OCI-LY1 (cell line): ENCODE data around the gene IDUA.
A peak's percentile ranks its signal among the peaks of the same experiment; 100 is the strongest.

Source experiments
- H2AFZ ChIP-seq: fragments of 200-600 bp; sonication (generic), shearing (Covaris generic); 2 replicates; pipeline ENCODE4 v1.6.0; 2014; ENCODE audit warnings: antibody characterized with exemption, mild to moderate bottlenecking, low read length
- H3F3A ChIP-seq: fragments of 200-600 bp; sonication (generic), shearing (Covaris generic); 2 replicates; pipeline ENCODE4 v1.6.0; 2014; ENCODE audit warnings: mild to moderate bottlenecking, antibody characterized with exemption, low read length, moderate library complexity; ENCODE audit not compliant: insufficient read depth
- H3K27ac ChIP-seq: fragments of 200-600 bp; sonication (generic); 2 replicates; pipeline ENCODE4 v1.5.1; 2014; ENCODE audit warnings: low read length, mixed run types, mild to moderate bottlenecking, low read depth; ENCODE audit not compliant: poor library complexity, severe bottlenecking
- H3K27me3 ChIP-seq: fragments of 200-600 bp; sonication (generic); 2 replicates; pipeline ENCODE4 v1.6.0; 2014; ENCODE audit warnings: antibody characterized with exemption, mild to moderate bottlenecking, low read length, moderate library complexity; ENCODE audit not compliant: insufficient read depth
- H3K36me3 ChIP-seq: fragments of 200-600 bp; sonication (generic); 2 replicates; pipeline ENCODE4 v1.6.1; 2014; ENCODE audit warnings: mild to moderate bottlenecking, antibody characterized with exemption, low read length, moderate library complexity, mixed read lengths; ENCODE audit not compliant: insufficient read depth
- H3K4me1 ChIP-seq: fragments of 200-600 bp; sonication (generic); 2 replicates; pipeline ENCODE4 v1.5.1; 2014; ENCODE audit warnings: mild to moderate bottlenecking, low read length, moderate library complexity; ENCODE audit not compliant: insufficient read depth, severe bottlenecking
- H3K4me2 ChIP-seq: fragments of 200-600 bp; sonication (generic), shearing (Covaris generic); 2 replicates; pipeline ENCODE4 v1.6.1; 2014; ENCODE audit warnings: low read length
- H3K4me3 ChIP-seq: fragments of 200-600 bp; sonication (generic); 2 replicates; pipeline ENCODE4 v1.5.1; 2014; ENCODE audit warnings: low read length, low read depth, mild to moderate bottlenecking, mixed read lengths; ENCODE audit not compliant: poor library complexity, severe bottlenecking
- H3K79me2 ChIP-seq: fragments of 200-600 bp; shearing (Covaris generic); 2 replicates; pipeline ENCODE4 v1.6.1; 2016; ENCODE audit warnings: mixed run types, low read length, mixed read lengths; ENCODE audit not compliant: insufficient read depth
- H3K9ac ChIP-seq: fragments of 200-600 bp; sonication (generic), shearing (Covaris generic); 2 replicates; pipeline ENCODE4 v1.6.1; 2014; ENCODE audit warnings: mild to moderate bottlenecking, low read length, mixed read lengths
- H3K9me2 ChIP-seq: fragments of 200-600 bp; sonication (generic), shearing (Covaris generic); 2 replicates; pipeline ENCODE4 v1.6.1; 2014; ENCODE audit warnings: low read depth, mild to moderate bottlenecking, low read length, mixed read lengths
- H3K9me3 ChIP-seq: fragments of 200-600 bp; shearing (Covaris generic); 2 replicates; pipeline ENCODE4 v1.6.1; 2014; ENCODE audit warnings: low read length, mixed read lengths
- H4K20me1 ChIP-seq: fragments of 200-600 bp; sonication (generic), shearing (Covaris generic); 2 replicates; pipeline ENCODE4 v1.6.0; 2016; ENCODE audit warnings: mild to moderate bottlenecking, low read length; ENCODE audit not compliant: insufficient read depth
- EZH2 ChIP-seq: fragments of 200-600 bp; sonication (generic), shearing (Covaris generic); IDR thresholded peaks from 2 replicates; pipeline ENCODE4 v1.8.0; 2017; ENCODE audit warnings: borderline replicate concordance, mixed run types, mild to moderate bottlenecking, antibody characterized with exemption, low read length, moderate library complexity, mixed read lengths
- TF ChIP-seq, protein P1 (sequence below): fragments of 200-600 bp; sonication (generic), shearing (Covaris generic); IDR thresholded peaks from 2 replicates; pipeline ENCODE4 v1.5.1; 2017; ENCODE audit warnings: mild to moderate bottlenecking, antibody characterized with exemption, low read length, moderate library complexity, mixed read lengths

Gene IDUA

DNA sequence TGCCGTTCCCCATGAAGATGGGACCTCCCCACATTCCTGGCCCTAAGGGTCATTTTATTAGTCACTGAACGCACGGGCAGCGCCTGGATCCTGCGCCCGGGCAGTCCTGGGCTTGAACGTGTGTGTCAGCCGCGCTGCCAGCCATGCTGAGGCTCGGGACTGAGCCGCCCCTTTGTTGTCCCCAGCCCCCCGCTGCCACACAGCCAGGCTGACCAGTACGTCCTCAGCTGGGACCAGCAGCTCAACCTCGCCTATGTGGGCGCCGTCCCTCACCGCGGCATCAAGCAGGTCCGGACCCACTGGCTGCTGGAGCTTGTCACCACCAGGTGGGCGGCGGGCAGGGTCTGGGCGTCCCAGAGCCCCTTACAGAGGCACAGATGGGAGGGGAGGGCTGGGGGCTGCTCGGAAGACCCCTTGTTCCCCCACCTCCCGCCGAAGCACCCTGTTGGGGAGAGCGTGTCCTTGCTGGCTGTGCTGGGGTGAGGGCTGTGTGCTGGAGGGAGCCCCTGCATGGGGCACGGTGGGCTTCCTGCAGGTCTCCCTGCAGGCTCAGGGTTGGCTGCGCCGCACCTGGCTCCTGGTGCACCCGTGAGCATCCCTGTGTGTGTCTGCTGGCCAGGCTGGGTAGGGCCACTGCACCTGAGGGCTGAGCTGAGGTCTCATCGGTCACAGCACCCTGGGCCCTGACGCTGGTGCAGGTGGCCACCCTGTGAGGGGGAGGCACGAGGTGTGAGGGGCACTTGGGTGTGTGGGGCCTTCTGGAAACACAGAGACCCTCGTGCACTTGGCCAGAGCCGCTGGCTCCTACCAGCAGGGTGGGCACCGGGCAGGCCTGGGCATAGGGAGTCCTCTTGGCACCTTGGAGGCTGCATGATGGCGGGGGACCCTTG, 1.0 kb downstream of the IDUA start:
- TF ChIP-seq EZH2, result no peak
- TF ChIP-seq, protein P1, sequence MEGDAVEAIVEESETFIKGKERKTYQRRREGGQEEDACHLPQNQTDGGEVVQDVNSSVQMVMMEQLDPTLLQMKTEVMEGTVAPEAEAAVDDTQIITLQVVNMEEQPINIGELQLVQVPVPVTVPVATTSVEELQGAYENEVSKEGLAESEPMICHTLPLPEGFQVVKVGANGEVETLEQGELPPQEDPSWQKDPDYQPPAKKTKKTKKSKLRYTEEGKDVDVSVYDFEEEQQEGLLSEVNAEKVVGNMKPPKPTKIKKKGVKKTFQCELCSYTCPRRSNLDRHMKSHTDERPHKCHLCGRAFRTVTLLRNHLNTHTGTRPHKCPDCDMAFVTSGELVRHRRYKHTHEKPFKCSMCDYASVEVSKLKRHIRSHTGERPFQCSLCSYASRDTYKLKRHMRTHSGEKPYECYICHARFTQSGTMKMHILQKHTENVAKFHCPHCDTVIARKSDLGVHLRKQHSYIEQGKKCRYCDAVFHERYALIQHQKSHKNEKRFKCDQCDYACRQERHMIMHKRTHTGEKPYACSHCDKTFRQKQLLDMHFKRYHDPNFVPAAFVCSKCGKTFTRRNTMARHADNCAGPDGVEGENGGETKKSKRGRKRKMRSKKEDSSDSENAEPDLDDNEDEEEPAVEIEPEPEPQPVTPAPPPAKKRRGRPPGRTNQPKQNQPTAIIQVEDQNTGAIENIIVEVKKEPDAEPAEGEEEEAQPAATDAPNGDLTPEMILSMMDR, result no peak
- no peaks in the 10 kb centered on the region for H3K9me3 ChIP-seq
- H3K27ac ChIP-seq, result no peak overlapping the region
- peak overlapping the region; percentile 78 for H3K4me2 ChIP-seq
- no peaks in the 10 kb centered on the region for H3K36me3 ChIP-seq
- peak overlapping the region; percentile 56; the same call in 1 of the 2 replicates for H3K9ac ChIP-seq
- no peaks in the 10 kb centered on the region for H3K79me2 ChIP-seq
- peaks cover 29% of the 10 kb centered on the region for H3K4me1 ChIP-seq
- no peaks in the 10 kb centered on the region for H3K9me2 ChIP-seq
- no peaks in the 10 kb centered on the region for H3K27me3 ChIP-seq
- no peaks in the 10 kb centered on the region for H3F3A ChIP-seq
- H2AFZ ChIP-seq, result no peak overlapping the region
- no peaks in the 10 kb centered on the region for H4K20me1 ChIP-seq
- peak overlapping the region; percentile 62 for H3K4me3 ChIP-seq

- no peaks in the 10 kb centered on the region for H3K9me3 ChIP-seq
These were observed 2.2 kb downstream of the IDUA start for GRCh38 chr4:988726-989721.

More at GRCh38 chr4:988726-989721, 2.2 kb downstream of the IDUA start:
- H3K9ac ChIP-seq, result no peak overlapping the region
- TF ChIP-seq, protein P1, result no peak
- no peak for TF ChIP-seq EZH2
- no peak overlapping the region for H3K4me2 ChIP-seq
- no peak overlapping the region for H2AFZ ChIP-seq
- H3K27ac ChIP-seq, result no peak overlapping the region
- H3F3A ChIP-seq, result no peaks in the 10 kb centered on the region
- no peaks in the 10 kb centered on the region for H3K79me2 ChIP-seq
- no peaks in the 10 kb centered on the region for H3K36me3 ChIP-seq
- no peaks in the 10 kb centered on the region for H3K9me2 ChIP-seq
- H4K20me1 ChIP-seq, result no peaks in the 10 kb centered on the region
- H3K27me3 ChIP-seq, result no peaks in the 10 kb centered on the region
- H3K4me3 ChIP-seq, result no peak overlapping the region
- H3K4me1 ChIP-seq, result peaks cover 40% of the 10 kb centered on the region
